K562 (cell line): ENCODE data around the gene NLRP6. TPM values are rescaled to one million over a fixed set of nuclear protein-coding genes. Genes with fewer than 3 reads are reported as not detected.

Source experiments
- ATAC-seq: fragments of 200-7000 bp; cut with Tn5 transposase; 3 replicates; pipeline ENCODE4 v1.9.1; 2020; ENCODE audit warnings: moderate library complexity
- BruUV-seq: library from RNA; stranded (reverse); fragments of 400-500 nt; replicated peaks from 2 replicates; lab custom pipeline; 2021; lab: Mats Ljungman, UMichigan
- CTCF ChIA-PET: fragments of 300-600 bp; formaldehyde crosslinking; extraction: SDS; loops from one replicate; lab custom pipeline; 2021; ENCODE audit warnings: low intra/inter-chr PET ratio; lab: Yijun Ruan, JAX
- POLR2A ChIA-PET: fragments of 300-600, 350-650 bp; sonication (Branson Sonifier 250); formaldehyde crosslinking; extraction: SDS; loops from one replicate; lab custom pipeline; 2021; ENCODE audit warnings: antibody characterized with exemption, inconsistent platforms; lab: Yijun Ruan, JAX
- DNase-seq, 4 experiments: peaks; one replicate each; pipeline versions ENCODE4 v3.0.0 to v3.0.0-alpha.2; 2011 to 2018; ENCODE audit warnings: low spot score in 3 of 4, mixed read lengths in 3 of 4; ENCODE audit errors: extremely low read depth in 1 of 4
- FAIRE-seq: peaks from 2 replicates; lab custom pipeline; 2011; peaks lifted over from hg19 to GRCh38; lab: Jason Lieb, UNC
- H2AFZ ChIP-seq: 2 replicates; pipeline ENCODE4 v1.6.0; 2011; ENCODE audit warnings: low read depth, low read length, control low read depth, inconsistent platforms
- H3K27ac ChIP-seq: fragments of 200-600 bp; 3 replicates; pipeline ENCODE4 v1.8.0; 2011; ENCODE audit warnings: low read depth, mild to moderate bottlenecking, control low read depth, inconsistent platforms, low read length, moderate library complexity, mixed read lengths; ENCODE audit errors: extremely low read depth
- H3K27me3 ChIP-seq, 2 experiments: fragments of 300-600 bp in 1 of 2; 2 replicates in 1 of 2; 3 replicates in 1 of 2; pipeline versions ENCODE4 v1.6.0 to v1.8.0; 2011; ENCODE audit warnings: inconsistent platforms in 2 of 2, low read length in 2 of 2, mild to moderate bottlenecking in 1 of 2, mixed read lengths in 1 of 2, moderate library complexity in 1 of 2; ENCODE audit not compliant: control insufficient read depth in 2 of 2, insufficient read depth in 2 of 2
- H3K36me3 ChIP-seq: fragments of 300-600 bp; 3 replicates; pipeline ENCODE4 v1.8.0; 2011; ENCODE audit warnings: mild to moderate bottlenecking, low read length, inconsistent platforms; ENCODE audit not compliant: control insufficient read depth, insufficient read depth
- H3K4me1 ChIP-seq, 2 experiments: fragments of 200-600 bp in 1 of 2; replicated peaks in 1 of 2; 2 replicates in 1 of 2; 3 replicates in 1 of 2; pipeline versions ENCODE4 v1.5.1 to v1.8.0; 2011; ENCODE audit warnings: inconsistent platforms in 2 of 2, low read length in 2 of 2, mild to moderate bottlenecking in 1 of 2, mixed read lengths in 1 of 2, moderate library complexity in 1 of 2; ENCODE audit not compliant: control insufficient read depth in 2 of 2, insufficient read depth in 2 of 2
- H3K4me2 ChIP-seq: 2 replicates; pipeline ENCODE4 v1.6.1; 2011; ENCODE audit warnings: low read length, control low read depth, inconsistent platforms, mixed read lengths; ENCODE audit not compliant: insufficient read depth
- H3K4me3 ChIP-seq: fragments of 200-600 bp; sonication (generic), shearing (Covaris generic); 2 replicates; pipeline ENCODE4 v1.5.1; 2016; ENCODE audit warnings: control low read depth, inconsistent platforms
- H3K79me2 ChIP-seq: fragments of 200-600 bp; 3 replicates; pipeline ENCODE4 v1.8.0; 2011; ENCODE audit warnings: low read length, inconsistent platforms; ENCODE audit not compliant: control insufficient read depth, insufficient read depth
- H3K9ac ChIP-seq, 2 experiments: 2 replicates each; pipeline versions ENCODE4 v1.6.0 to v1.6.1; 2011; ENCODE audit warnings: low read depth in 2 of 2, low read length in 2 of 2, control low read depth in 1 of 2, inconsistent platforms in 1 of 2, mild to moderate bottlenecking in 1 of 2, mixed read lengths in 1 of 2; ENCODE audit not compliant: insufficient read depth in 1 of 2
- H3K9me1 ChIP-seq: one replicate; pipeline ENCODE4 v1.6.0; 2011; ENCODE audit warnings: inconsistent platforms, mild to moderate bottlenecking, low read length, moderate library complexity; ENCODE audit not compliant: control insufficient read depth, insufficient read depth
- H3K9me3 ChIP-seq: replicated peaks from 2 replicates; pipeline ENCODE4 v1.5.1; 2011; ENCODE audit warnings: low read depth, low read length, inconsistent platforms; ENCODE audit not compliant: control insufficient read depth, insufficient read depth
- H4K20me1 ChIP-seq: replicated peaks from 2 replicates; pipeline ENCODE4 v1.6.1; 2011; ENCODE audit warnings: low read length, inconsistent platforms, mixed read lengths; ENCODE audit not compliant: control insufficient read depth, insufficient read depth
- CBX8 ChIP-seq: fragments of 200-600 bp; sonication (generic); IDR thresholded peaks from 2 replicates; pipeline ENCODE4 v1.6.1; 2012; ENCODE audit warnings: borderline replicate concordance, mixed run types, low read depth, mild to moderate bottlenecking, moderate library complexity, mixed read lengths, low read length, control low read depth, inconsistent platforms; ENCODE audit not compliant: poor library complexity, severe bottlenecking; ENCODE audit errors: extremely low read depth
- HCFC1 ChIP-seq: IDR thresholded peaks from 2 replicates; pipeline ENCODE4 v1.6.1; 2012; ENCODE audit warnings: low read depth, low read length, improper control_type of control experiment
- SMC3 ChIP-seq: conservative IDR thresholded peaks from 2 replicates; pipeline ENCODE4 v1.6.1; 2011; ENCODE audit warnings: low read depth, low read length, improper control_type of control experiment; ENCODE audit not compliant: insufficient read depth
- SREBF1 ChIP-seq: fragments of 150-350 bp; IDR thresholded peaks from 2 replicates; pipeline ENCODE4 v1.6.1; 2014; ENCODE audit warnings: antibody characterized with exemption, low read depth, low read length, borderline replicate concordance
- STAT5A ChIP-seq: IDR thresholded peaks from 2 replicates; pipeline ENCODE4 v1.6.1; 2012; ENCODE audit warnings: low read length, inconsistent platforms, borderline replicate concordance
- TEAD2 ChIP-seq: fragments of 450-650 bp; IDR thresholded peaks from 2 replicates; pipeline ENCODE4 v1.6.1; 2016; ENCODE audit warnings: missing genetic modification characterization, control low read depth, missing compliant biosample characterization
- TSHZ1 ChIP-seq: fragments of 250-450 bp; sonication (Bioruptor Pico); IDR thresholded peaks from 2 replicates; pipeline ENCODE4 v1.4.0; 2020; ENCODE audit warnings: mild to moderate bottlenecking, moderate library complexity
- WGBS: fragments of 100-300 bp; shearing (Covaris generic); methylation state at CpG from one replicate; pipeline ENCODE4 v1.1.6; 2016; ENCODE audit warnings: low coverage, mixed read lengths; ENCODE audit not compliant: insufficient coverage; ENCODE audit errors: missing lambda C conversion rate; 5-methylcytosine and 5-hydroxymethylcytosine counted together
- in situ Hi-C: fragments of 300-500 bp; cut with MboI; formaldehyde crosslinking; loops from 4 replicates; pipeline ENCODE4 v1.15.0; 2018; ENCODE audit warnings: inconsistent platforms, mixed read lengths
- intact Hi-C: fragments of 100-400 bp; cut with micrococcal nuclease; formaldehyde crosslinking; loops from 2 replicates; pipeline ENCODE4 v1.14.2; 2022
- polyA plus RNA-seq, 8 experiments: library from polyadenylated mRNA; depleted of rRNA in 4 of 8; stranded (reverse) in 5 of 8; unstranded in 3 of 8; fragments of >200 nt; fragmentation: Nextera tagmentation in 2 of 8; fragmentation: Illumina TruSeq in 1 of 8; extraction: Ambion mirVana in 2 of 8; extraction: Trizol in 1 of 8; gene quantifications; 2 replicates each; pipeline versions ENCODE4 v1.2.1 to v1.2.3, GENCODE V29; 2011 to 2014; ENCODE audit warnings: inconsistent platforms in 1 of 8, missing spikeins in 1 of 8
- total RNA-seq, 7 experiments: library from RNA; depleted of rRNA in 6 of 7; stranded (reverse); fragments of >200 nt in 6 of 7; fragmentation: Illumina TruSeq in 2 of 7; extraction: Trizol in 2 of 7; gene quantifications; 2 replicates each; pipeline versions ENCODE4 v1.2.1 to v1.2.3, GENCODE V29; 2011 to 2021; ENCODE audit warnings: low replicate concordance in 1 of 7
- TF ChIP-seq, protein P1 (sequence below): fragments of 250-450 bp; sonication (Bioruptor Pico); IDR thresholded peaks from 2 replicates; pipeline ENCODE4 v1.8.0; 2022; ENCODE audit warnings: inconsistent platforms

Gene NLRP6
- total and polyA plus RNA-seq, 9 of the 15 experiments (the other 6 are each of a cell fraction or from before 2014, with no cell fraction given) = 0.03 to 0.18 (median 0.15) TPM; not detected in 5

- ATAC-seq = no peak
- H2AFZ ChIP-seq = no peak overlapping the region
- POLR2A ChIA-PET = interaction anchor here (1.1 kb wide), 1 partner anchor 11 kb away, joined by 3 read pairs; no protein-coding TSS in a partner anchor
- intact Hi-C loops = no loop called here
- no peak for TF ChIP-seq STAT5A
- no peak for TF ChIP-seq SMC3
- TF ChIP-seq CBX8 = no peak
- no peak for TF ChIP-seq SREBF1
- TF ChIP-seq TSHZ1 = no peak
- TF ChIP-seq, protein P1, sequence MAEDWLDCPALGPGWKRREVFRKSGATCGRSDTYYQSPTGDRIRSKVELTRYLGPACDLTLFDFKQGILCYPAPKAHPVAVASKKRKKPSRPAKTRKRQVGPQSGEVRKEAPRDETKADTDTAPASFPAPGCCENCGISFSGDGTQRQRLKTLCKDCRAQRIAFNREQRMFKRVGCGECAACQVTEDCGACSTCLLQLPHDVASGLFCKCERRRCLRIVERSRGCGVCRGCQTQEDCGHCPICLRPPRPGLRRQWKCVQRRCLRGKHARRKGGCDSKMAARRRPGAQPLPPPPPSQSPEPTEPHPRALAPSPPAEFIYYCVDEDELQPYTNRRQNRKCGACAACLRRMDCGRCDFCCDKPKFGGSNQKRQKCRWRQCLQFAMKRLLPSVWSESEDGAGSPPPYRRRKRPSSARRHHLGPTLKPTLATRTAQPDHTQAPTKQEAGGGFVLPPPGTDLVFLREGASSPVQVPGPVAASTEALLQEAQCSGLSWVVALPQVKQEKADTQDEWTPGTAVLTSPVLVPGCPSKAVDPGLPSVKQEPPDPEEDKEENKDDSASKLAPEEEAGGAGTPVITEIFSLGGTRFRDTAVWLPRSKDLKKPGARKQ (CRISPR knock-in tag) = no peak
- no peak for TF ChIP-seq HCFC1
- no peak for TF ChIP-seq TEAD2
- no peak overlapping the region for H3K4me3 ChIP-seq
- no peak for DNase-seq
- FAIRE-seq = no peak
- no peak overlapping the region for H3K4me2 ChIP-seq
- no peak overlapping the region for H3K27ac ChIP-seq
- H3K27me3 ChIP-seq = no peaks in the 10 kb centered on the region
- H3K9me1 ChIP-seq = no peaks in the 10 kb centered on the region
- no peak overlapping the region for H3K9ac ChIP-seq
- H3K36me3 ChIP-seq = no peaks in the 10 kb centered on the region
- CTCF ChIA-PET = no interaction called here
- BruUV-seq = no TSS peak
- no peaks in the 10 kb centered on the region for H4K20me1 ChIP-seq
- peaks cover 19 to 31% of the 10 kb centered on the region in 2 experiments for H3K4me1 ChIP-seq
- 62% methylated on average over 5 of the region's 6 CpGs for WGBS
- H3K79me2 ChIP-seq = peaks cover 6% of the 10 kb centered on the region; the same call in 1 of the 3 replicates
- peaks cover 12% of the 10 kb centered on the region for H3K9me3 ChIP-seq
- in situ Hi-C loops = no loop called here
Measured at GRCh38 chr11:272931-273198, 5.3 kb upstream of the NLRP6 start.
